ENCODE measurements around the gene DNASE2.
A peak's percentile ranks its signal among the peaks of the same experiment; 100 is the strongest.

DNASE2 gene

DNA sequence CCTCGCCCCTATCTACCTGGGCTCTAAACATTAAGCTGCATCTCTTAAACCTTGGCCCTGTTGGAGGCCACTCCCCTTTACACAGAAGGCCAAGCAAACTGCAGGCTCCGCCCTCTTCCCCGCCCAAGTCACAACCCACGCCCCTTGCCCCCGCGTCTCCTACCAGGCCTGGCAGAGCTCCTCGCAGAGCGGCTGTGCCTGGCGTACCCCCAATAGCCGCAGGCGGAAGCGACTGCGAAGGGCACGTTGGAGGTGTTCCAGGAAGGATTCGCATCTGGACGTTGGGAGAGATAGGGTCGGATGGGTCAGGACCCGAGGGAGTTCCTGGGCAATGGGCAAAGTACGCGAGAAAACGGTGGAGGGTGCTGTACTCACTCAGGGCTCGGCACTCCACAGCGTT lies 52.8 kb downstream of the DNASE2 start:
- DNase-seq, result peak in 1 of 2 experiments; percentile 48

DNA sequence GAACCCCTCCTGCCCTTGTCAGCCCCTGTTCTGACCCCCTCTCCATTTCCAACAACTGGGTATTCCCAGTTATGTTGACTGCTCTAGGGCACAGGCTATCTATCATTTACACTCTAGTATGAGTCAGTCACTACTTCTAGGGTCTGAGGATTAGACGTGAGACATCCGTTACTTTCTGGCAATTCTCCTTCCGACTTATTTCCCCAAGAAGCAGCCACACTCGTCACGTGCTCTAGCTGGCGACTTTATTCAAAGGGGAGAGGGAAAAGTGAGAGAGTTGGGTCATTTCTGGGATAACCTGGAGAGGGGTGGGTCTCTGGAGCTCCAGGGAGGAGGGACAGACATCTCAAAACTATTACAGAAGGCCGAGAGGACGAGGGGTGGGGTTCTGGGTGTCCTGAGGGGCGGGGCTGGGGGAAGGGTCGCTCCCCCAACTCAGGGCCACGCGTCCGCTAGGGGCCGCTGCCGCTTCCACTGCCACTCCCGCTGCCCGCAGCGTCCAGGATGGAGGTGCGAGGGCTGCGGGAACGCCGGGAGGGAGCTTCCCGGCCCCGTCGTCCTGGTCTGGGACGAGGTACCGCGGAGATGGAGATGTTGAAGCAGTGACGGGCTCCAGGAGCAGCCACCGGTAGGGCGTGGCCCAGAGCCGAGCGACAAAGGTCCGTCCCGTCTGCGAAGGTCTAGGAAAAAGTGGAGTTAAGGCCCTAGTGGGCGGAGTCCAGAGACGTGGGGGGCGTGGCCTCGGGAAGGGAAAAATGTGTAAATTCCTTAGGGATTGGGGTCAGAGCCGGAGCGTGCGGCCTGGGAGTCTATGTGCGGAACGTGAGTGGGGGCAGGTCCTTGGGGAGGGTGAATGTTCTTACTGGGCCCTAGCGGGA lies 55.8 kb downstream of the DNASE2 start:
- no peak for DNase-seq

Data from stimulated activated CD4-positive, alpha-beta T cell treated with anti-CD3 and anti-CD28 coated beads, Interleukin-4, amount 100 ng/mL, for 4 hours (primary cell).